Hematopoietic multipotent progenitor cell (in vitro differentiated cells): ENCODE data around the gene SAMD4A. TPM values are rescaled to one million over a fixed set of nuclear protein-coding genes. Genes with fewer than 3 reads are reported as not detected.

Source experiments
- DNase-seq, 3 donors: peaks; one replicate each; pipeline ENCODE4 v3.0.0-alpha.2; 2011 to 2015; ENCODE audit warnings: low read depth in 2 of 3, low spot score in 2 of 3
- total RNA-seq: library from RNA; depleted of rRNA; stranded (reverse); fragments of >200 nt; gene quantifications from one replicate; pipeline ENCODE4 v1.2.3, GENCODE V29; 2012

Gene SAMD4A
- total RNA-seq, 1 donor, result 2.7 TPM

DNA sequence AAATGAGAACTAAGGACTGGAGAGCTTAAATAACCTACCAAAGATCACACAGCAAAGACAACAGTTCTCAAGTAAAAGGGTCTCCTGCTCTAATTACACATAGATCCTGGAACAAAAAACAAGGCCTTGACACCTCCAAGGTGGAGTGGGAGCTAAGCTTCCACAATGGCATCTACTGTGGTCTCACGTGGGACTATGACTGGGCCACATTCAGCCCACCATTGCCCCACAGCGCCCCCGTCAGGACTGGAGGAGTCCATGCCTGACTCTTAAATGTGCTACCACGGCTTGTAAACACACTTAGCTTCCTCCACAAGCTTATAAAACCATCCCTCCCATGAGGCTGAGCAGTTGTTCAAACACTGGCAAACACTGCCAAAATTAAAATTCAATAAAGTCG is 247.1 kb downstream of the SAMD4A start:
- peak in 1 of 3 donors; percentile 26 for DNase-seq

DNA sequence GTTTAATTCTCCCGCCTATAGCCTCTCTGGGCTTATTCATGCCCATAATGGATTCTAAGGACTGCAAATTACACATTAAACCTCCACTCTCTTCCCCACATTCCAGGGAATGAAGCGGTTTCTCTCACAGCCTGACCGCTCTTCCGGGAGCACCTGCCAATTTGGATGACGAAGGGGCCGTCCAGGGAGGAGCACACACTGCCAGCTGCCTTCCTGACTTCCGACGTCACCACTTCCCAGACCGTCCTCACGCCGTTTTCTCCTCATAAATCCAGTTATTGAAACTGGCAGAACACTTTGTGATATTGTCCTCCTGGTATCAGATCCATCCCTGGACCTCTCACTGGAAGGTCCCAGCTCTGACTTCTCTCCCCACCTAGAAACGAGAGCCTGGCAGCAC is 248.1 kb downstream of the SAMD4A start:
- no peak for DNase-seq

DNA sequence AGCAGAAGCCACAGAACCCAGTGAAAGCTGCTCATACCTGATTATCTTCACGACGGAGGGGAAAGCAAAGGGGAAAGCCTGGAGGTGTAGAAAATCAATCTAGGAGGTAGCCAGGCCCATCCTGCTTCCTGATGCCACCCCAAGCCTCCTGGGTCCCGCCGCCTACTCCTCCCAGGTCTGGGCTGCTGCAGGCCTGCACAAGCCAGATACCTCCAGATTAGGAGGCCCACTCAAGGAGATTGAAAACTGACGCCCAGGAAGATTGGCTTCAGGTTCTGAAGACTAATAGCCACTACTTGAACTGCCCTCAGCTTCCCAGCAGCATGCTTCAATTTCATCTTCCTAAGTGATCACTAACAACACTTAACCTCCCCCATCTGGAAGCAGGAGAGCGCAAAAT is 248.6 kb downstream of the SAMD4A start:
- no peak for DNase-seq

DNA sequence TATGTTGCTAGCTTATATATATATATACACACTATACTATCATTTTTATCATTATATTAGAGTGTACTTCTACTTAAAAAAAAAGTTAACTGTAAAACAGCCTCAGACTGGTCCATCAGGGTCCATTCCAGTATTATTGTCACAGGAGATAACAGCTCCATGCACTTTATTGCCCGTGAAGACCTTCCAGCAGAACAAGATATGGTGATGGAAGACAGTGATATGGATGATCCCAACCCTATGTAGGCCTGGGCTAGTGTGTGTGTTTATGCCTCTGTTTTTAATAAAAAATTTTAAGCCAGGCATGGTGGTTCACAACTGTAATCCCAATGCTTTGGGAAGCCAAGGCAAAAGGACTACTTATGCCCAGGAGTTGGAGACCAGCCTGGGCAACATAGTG is 249.5 kb downstream of the SAMD4A start:
- DNase-seq, result no peak

DNA sequence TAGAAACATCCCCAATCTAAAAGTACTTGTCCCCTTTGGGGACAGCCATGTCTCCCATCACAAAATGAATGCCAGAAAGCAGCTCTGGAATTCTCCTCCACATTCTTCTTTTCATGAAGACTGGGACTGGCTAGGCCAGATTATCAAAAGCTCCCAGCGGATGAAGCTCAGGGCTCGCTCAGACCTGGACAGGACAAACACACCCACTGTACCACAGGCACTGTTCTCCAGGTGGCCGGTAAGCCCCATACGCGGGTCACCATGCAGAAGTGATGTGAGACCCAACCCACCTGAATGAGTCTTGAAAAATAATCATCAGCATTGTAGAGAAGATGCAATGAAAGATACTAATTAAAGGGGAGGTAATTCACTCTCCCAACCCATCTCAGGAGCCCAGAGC is 250.6 kb downstream of the SAMD4A start:
- DNase-seq, result no peak

DNA sequence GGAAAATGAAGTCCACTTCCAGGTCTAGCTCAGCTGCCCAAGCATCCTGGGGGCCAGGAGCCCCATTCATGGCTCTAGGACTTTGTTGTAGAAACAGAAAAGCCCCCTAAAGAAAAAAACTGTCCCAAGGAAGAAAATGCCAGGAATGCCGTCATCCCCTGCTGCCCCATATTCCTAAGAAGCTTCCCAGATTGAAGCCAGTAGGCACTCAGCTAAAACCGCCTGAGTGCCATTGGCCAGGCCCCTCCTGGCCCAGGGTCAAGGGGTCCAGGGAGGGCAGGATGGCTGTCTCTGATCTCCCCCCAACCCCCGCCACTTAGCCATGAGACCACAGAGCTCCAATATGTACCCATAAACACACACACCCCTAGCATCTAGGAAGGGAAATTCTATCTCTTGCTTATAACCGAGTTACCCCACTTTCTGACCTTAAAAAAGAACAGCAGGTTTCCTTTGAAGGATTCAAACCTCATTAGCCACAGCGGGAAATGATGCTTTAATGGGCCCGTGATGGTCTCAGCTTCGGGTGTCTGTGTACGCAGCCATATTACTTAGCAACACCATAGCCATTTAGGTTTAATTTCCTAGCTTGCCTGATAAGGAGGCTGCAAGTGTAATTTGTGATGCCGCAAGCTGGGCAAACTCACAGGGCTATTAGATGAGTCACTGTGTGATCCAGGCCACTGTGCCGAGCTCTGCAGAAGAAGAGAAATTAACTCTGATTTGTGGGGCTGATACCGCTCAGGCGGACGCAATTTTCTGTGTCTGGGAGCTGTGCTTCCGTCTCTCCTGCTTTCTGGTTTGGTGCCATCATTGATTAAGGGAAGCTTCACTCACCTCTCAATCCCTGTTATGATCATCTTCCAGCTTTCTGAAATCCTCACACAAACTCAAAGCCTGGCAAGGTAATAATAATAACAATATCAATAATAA is 251.5 kb downstream of the SAMD4A start:
- DNase-seq, result no peak

DNA sequence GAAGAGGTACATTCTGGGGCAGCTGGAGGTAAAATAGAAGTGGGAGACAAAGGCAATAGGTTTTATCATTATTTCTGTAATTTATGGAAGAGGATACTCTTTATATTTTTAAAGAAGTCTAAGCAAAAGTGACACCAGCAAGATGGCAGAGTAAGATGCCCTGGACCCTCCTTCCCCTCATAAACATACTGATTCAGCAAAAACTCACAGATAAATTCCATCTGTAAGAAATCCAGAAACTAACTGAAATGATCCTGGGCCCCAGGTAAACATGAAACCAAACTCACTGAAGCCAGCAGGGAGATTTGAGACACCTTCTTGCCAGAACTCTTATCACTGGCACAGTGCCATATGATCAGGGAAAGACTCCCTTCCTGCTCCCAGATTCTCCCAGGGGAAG is 255.8 kb downstream of the SAMD4A start:
- no peak for DNase-seq

DNA sequence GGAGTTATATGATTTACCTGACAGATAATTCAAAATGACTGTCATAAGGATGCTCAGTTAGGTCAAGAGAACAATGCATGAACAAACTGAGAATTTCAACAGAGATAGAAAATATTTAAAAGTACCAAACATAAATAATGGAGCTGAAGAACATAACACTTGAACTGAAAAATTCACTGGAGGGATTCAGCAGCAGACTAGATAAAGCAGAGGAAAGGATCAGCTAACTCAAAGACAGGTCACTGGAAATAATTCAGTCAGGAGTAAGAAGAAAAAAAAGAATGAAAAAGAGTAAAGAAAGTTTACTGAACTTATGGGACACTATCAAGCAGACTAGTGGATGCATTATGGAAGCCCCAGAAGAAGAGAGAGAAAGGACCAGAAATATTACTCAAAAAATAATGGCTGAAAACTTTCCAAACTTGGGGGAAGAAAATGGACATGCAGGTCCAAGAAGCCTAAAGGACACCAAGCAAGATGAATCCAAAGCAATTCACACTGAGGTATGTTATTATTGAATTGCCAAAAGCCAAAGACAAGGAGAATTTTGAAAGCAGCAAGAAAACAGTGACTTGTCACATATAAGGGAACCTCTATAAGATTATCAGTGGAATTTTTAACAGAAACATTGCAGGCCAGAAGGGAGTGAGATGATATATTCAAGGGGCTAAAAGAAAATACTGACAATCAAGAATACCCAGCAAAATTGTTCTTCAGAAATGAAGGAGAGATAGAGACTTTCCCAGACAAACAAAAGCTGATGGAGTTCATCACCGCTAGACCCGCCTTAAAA is 257.0 kb downstream of the SAMD4A start:
- DNase-seq, result no peak

DNA sequence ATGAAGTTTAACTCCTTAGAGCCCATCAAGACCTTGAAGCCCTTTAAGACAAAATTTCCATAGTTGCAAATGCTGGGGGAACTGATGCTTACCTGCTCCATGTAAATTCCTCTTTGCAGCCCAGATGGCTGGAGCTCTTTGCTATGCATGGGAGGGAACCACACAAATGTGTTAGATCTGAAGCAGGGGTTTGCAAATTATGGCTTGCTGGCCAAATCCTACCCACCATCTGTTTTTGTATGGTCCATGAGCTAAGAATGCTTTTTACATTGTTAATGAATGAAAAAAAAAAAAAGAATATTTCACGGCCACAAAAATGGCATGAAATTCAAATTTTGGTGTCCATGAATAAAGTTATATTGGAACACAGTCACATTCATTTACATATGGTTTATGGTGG is 261.1 kb downstream of the SAMD4A start:
- DNase-seq, result no peak

DNA sequence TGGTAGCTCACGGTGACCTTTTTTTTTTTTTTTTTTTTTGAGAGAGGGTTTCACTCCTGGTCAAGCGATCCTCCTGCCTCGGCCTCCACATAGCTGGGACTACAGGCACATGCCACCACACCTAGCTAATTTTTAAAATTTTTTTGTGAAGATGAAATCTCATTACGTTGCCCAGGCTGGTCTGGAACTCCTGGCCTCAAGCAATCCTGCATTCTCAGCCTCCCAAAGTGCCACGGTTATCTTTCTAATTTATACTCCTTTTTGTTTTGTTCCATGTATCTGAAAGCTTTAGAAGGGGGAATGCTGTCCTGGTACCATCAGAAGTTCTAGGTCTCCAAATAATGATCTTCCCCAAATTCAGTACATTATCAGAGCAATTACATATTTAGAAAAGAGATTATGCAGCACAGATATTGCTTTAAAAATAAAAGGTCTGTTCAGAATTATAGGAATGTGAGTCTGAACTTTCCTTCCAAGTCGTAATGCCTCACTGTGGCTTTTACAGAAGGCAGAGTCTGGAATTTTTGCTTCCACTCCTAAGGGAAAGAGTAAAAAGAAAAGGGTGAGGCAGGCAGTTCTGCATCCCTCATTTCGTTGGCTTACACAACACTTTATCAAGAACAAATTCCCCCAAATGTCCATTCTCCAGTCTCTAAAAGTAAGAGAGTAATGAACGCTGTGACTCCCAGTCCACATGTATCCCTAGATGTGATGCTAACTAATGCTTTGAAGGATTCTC is 262.7 kb downstream of the SAMD4A start:
- no peak for DNase-seq

DNA sequence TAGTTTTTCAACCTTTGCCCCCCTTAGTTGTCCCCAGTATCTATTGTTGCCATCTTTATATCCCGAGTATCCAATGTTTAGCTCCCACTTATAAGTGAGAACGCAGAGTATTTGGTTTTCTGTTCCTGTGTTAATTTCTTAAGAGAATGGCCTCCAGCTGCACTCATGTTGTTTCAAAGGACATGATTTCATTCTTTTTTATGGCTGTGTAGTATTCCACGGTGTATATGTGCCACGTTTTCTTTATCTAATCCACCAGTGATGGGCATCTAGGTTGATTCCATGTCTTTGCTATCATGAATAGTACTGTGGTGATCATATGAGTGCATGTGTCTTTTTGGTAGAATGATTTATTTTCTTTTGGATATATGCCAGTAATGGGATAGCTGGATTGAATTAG is 263.7 kb downstream of the SAMD4A start:
- no peak for DNase-seq

DNA sequence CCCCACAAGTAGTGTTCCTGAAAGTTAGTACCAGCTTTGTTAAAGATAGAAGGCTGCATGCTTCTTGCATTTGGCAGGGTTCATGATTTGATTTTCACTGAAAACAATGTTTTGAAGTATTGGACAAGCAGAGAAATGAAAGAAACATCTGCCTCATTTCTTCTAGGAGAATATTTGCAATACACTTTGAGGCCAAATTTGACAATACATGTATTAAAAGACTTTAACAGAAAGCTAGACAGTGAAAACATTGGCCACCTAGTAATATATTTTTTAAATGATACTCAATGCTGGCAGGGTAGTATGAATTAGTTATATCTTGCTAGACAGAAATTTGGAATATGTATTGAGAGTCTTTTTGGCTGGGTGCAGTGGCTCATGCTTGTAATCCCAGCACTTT is 267.2 kb downstream of the SAMD4A start:
- no peak for DNase-seq

DNA sequence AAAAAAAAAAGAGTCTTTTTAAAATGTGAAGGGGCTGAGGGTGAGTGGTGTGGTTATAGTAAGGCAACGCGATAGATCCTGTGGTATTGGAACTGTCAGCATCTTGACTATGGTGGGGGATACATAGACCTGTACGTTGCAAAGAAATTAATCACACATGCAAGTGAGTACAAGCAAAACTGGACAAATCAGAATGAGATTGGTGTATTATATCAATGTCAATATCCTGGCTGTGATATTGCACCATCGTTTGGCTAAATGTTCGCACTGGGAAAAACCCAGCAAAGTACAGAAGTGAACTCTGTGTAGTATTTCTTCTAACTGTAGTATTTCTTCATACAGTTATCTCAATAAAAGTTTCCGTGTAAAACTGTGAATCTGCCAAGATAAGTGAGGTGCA is 267.8 kb downstream of the SAMD4A start:
- no peak for DNase-seq

DNA sequence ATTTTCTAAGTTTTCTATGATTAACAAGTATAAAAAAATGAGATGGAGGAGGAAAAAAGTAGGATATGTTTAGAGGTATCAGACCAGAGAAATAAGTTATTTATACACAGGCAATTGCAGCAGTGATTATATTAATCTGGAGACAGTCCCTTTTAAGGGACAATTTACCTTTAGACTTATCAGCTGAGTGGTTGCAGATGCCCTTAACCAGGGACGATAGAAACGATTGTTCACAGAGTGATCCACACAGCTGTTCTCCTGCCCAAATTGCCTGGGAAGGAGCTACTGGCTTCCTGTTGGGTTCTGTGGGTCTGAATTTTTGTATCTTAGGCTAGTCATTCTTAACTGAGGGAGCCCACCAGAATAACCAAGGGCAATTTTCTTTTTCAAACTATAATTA is 269.3 kb downstream of the SAMD4A start:
- DNase-seq, result no peak

DNA sequence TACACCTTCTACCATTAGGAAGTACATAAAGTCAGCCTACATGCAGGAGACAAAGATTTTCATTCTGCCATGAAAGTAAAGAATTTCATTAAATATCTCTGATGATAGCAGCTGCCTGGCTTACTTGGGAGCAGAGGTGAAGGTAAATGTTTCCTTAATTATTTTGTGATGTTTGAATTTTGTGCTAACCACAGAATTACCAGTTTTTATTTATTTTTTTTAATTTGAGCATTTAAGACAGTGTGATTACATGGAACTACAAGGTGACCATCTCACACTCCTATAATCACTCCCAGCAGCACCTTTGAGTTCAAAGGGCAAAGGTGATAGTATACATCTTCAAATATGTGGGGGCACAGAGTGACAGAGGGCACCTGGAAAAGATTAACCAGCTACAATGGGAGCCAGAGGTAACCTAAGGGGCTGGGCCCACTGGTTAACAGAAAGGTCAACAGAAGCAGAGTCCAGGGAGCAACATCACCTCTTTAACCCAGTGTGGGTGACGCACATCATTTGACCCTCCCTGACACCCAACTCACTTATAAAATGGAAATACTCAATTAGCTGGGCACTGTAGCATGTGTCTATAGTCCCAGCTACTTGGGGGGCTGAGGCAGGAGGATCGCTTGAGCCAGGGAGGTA is 270.7 kb downstream of the SAMD4A start:
- no peak for DNase-seq

DNA sequence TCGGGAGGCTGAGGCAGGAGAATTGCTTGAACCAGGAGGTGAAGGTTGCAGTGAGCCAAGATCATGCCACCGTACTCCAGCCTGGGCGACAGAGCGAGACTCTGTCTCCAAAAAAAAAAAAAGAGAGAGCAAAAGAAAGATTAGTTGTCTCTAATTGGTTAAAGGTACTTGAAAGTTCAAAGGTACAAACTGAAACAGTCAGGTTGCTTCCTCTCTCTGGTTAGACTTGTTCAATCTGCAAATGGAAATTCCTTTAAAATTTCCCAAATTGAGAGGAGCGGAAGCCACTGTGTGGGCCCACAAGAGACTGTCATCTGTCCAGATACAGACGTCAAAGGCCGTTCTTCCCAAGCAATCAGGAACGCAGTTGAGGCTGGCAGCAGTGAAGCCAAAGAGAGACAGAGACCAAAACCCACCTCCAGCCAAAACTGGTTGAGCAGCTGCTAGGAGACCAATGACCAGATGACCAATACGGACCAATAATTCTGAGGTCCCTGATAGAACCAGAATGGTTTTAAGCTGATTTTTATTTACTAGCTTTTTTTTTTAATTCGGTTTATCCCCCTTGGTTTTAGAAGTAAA is 272.1 kb downstream of the SAMD4A start:
- DNase-seq, result no peak

DNA sequence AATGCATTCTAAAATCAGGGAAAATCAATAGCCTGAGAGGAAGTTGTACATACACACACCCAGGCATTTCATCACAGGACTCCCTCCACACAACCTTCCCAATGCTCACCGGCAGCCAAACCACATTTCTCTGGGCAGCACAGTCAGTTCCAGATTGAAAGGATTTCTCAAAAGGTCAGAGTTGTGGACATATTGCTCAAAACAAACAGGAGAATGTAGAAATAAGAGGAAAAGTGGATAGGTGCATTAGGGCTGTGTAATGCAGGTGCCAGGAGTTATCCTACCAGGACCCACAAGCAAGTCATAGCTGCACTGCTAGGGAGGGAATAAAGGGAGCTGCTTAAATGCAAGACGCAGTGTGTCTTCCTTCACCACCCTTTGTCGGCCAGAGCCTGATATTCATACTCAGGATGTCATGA is 272.8 kb downstream of the SAMD4A start:
- DNase-seq, result no peak

DNA sequence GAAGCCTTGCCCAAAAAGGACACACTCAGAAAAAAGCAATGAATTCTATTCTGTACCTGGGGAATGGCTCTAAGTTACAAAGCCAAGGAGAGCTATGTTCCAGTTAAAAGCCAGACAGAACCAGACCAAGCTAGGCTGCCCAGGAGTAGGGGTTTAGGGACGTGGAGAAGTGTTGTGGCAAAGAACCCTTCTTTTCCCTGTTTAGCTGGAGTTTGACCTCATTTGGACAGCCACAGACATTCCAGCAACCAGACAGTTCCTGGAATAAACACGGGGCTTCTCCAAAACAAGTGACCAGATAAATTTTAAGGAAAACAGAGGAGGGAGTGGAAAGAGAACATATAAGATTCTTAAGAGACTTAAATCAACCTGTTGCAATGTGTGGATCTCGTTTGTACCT is 273.4 kb downstream of the SAMD4A start:
- DNase-seq, result no peak

DNA sequence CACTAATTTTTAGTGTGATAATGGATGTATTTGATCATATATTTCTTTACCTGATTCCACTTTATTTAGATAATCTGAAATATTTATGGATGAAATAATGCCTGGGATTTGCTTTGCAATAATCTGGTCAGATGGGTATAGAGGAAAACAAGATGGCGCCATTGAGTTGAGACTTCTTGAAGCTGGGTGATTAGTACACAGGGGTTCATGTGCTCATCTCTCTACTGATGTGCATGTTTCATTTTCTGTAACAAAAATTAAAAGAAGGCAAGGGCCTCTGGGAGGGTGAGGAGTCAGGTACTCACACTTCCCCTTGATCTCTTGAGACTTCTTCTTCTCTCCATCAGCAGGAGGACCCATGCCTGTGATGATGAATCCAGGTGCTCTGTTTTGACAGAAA is 273.9 kb downstream of the SAMD4A start:
- DNase-seq, result no peak
